GM19240 (cell line): ENCODE measurements around the gene MGAT5B.
"Not testable (repeated sequence)": the region's sequence is repeated elsewhere in the genome, so short reads cannot be mapped to it uniquely, and the experiment has no call there.

ENCODE experiments used
- DNase-seq: peaks from one replicate; pipeline ENCODE4 v3.0.0; 2011; ENCODE audit warnings: low spot score; ENCODE audit not compliant: insufficient read length

MGAT5B gene

DNA sequence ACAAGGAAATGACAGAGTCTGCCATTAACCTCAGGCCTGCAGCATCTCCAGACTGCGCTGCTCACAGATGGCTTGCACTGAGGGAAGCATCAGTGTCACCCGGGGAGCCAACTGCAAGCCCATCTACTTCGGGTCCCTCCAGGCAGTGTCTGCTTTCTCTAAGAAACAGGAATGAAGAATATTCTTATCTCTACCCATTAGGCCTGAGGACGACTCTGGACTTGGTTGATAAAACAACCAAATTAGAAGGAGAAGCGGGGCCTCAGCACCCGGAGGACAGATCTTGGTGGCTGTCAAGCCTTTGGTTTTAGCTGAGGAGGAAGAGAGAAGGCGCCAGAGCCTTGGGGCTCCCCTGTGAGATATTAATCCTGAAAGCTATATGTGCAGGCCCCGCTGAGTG lies 19.5 kb upstream of the MGAT5B start:
- DNase-seq = no peak

DNA sequence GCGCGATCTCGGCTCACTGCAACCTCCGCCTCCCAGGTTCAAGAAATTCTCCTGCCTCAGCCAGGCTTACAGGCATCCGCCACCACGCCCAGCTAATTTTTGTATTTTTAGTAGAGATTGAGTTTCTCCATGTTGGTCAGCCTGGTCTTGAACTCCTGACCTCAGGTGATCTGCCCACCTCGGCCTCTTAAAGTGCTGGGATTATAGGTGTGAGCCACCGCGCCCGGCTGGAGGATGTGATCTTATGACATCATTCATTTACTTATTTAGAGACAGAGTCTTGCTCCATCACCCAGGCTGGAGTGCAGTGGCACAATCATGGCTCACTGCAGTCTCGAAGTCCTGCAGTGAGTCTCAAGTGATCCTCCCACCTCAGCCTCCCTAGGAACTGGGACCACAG lies 19.0 kb upstream of the MGAT5B start:
- not testable (repeated sequence) for DNase-seq

DNA sequence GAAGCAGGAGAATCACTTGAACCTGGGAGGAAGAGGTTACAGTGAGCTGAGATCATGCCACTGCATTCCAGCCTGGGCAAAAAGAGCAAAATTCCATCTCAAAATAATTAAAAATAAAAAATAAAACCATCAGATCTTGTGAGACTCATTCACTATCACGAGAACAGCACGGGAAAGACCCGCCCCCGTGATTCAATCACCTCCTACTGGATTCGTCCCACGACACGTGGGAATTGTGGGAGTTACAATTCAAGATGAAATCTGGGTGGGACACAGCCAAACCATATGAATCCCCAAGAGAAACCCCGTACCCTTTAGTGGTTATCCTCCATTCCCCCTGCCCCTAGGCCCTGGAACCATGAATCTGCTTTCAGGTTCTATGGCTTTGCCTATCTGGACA lies 15.4 kb upstream of the MGAT5B start:
- no peak for DNase-seq

DNA sequence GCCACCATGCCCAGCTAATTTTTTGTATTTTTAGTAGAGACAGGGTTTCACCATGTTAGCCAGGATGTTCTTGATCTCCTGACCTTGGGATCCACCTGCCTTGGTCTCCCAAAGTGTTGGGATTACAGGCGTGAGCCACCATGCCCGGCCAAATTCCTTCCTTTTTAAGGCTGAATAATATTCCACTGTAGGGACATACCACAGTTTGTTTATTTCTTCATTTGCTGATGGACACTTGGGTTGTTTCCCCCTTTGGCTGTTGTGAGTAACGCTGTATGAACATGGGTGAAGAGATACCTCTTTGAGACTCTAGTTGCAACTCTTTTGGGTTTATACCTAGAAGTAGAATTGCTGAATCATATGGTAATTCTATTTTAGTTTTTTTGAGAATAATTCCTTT lies 13.1 kb upstream of the MGAT5B start:
- DNase-seq = no peak

DNA sequence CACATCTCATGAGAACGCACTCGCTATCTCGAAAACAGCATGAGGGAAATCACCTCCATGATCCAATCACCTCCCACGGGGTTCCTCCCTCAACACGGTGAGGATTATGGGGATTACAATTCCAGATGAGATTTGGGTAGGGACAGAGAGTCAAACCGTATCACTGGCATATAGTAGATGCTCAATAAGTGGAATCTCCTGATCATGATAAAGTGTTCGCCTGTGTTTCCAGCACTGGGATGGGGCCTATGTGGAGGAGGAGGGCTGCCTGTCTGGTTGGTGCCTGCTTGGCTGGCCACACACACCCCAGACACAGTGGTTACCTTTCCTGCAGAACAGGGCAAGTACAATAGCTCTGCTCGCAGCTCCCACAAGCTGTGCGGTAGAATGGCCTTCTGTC lies 6.1 kb upstream of the MGAT5B start:
- DNase-seq = no peak

DNA sequence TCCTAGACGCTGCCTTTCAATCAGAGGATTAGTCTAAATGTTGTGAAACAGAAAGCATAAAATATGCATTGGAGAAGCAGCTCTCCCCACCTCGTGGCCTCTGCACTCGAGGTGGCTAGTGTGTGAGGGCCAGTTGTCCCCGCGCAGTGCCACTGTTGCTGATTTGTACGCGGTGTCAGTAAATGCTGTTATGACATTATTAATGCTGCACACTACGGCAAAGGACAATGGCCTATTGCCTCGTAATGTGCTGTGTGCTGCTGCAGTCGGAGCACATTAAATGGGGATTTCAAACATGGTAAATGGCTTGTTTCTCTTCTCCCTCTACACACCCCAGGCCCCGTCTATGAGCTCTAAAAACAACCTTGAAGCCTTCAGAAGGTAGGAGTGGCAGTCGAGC lies 5.7 kb upstream of the MGAT5B start:
- DNase-seq = no peak

DNA sequence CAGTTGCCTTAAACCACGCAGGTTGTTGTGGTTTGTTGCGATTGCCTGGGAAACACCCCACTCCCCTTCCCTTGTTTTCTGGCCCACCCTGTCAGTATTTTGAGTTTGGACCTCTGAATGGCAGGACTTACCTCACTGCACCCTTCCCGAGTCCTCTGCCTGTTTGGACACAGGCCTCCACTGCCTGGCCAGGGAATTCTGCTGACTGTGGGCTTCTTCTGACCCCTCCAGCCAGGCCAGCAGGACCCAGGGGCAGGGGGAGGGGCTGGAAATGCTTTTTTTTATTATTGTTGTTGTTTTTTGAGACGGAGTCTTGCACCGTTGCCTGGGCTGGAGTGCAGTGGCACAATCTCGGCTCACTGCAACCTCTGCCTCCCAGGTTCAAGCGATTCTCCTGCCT lies 4.2 kb upstream of the MGAT5B start:
- DNase-seq = no peak

DNA sequence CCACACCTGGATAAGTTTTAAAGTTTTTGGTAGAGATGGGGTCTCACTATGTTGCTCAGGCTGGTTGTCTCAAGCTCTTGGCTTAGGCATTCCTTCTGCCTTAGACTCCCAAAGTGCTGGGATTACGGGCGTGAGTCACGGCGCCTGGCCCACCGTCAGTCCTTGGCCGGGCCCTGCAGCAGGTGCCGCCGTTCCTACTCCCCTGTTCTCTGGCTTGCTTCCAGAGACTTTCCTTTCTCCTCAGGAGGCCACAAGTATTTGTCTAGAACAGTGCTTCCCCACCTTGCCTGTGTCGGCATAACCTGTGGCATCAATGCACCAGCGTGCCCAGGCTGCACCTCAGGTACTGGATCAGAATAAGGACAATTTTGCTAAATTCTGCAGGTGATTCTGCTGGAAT lies 3.0 kb upstream of the MGAT5B start:
- DNase-seq = no peak

DNA sequence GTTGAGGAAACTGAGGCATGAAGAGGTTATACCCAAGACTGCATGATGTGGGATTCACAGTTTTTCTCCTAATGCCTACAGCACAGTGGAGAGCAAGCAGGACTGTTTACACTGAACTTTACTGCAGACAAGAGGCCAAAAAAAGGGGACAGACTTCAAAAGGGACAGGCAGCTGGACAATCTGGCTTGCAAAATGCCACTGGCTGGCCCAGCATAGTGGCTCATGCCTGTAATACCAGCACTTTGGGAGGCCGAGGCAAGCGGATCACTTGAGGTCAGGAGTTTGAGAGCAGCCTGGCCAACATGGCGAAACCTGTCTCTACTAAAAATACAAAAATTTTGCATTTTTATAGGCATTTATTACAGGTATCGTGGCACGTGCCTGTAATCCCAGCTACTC lies 2.0 kb upstream of the MGAT5B start:
- no peak for DNase-seq

DNA sequence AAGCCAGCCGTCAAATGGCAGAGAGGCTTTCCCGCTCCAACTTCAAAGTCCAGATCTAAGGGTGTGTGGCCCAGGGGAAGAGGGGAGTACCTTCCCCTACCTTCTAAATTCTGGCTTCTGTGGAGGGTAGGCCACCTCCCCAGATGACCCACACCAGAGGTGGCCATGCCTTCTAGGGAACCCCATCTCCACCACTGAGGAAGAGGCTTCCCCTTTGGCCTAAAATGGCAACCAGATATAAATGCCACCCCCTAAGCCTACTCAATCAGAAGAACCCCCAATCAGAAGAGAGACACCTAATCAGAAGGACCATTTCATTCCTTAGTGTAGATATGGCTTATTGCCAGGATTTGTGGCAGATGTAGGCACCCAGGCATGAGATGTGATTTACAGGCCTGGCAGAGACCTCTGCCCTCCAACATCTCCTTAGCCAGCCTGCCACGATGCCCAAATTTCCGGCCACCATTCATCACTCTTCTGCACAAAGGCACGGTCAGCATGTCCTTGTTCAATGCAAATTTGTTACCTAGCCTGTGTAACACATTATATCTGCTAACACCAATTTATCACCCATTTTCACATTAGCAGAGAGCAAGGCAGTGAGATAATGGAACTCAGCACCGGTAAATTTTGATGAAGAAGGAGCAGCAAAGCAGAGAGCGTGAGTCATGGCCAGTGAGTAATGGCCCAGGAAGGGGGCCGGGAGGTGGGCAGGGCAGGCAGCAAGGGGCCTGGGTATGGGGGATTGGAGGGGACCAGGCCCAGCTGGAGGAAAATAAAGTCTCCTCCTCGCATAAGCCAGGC lies 1.2 kb upstream of the MGAT5B start:
- DNase-seq = no peak

DNA sequence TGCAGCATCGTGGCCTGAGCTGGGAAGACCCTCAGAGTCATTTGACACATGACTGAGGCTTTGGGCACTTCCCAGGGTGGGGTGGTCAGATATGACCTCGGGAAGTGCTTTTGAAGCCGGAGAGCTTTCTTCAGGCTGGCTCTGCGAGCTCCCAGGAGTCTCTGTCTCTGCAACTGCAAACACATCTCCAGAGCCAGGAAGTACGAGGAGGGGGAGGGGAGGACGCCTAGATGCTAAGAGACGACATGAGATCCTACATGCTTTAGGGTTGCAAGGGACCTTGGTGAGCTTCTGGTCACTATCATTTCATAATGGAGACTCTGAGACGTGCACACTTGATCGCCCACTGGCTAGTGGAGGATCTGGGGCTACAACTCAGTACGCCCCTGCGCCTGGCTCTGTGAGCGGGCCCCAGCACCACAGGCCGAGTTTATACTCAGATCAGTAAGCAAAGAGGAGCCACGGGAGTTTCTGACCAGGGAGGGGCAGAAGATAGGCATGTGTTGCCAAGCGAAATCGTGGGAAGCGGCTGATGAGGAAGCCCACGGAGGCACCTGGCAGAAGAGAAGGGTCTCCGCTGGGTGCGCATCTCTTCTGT lies 527 bp upstream of the MGAT5B start:
- DNase-seq = no peak

DNA sequence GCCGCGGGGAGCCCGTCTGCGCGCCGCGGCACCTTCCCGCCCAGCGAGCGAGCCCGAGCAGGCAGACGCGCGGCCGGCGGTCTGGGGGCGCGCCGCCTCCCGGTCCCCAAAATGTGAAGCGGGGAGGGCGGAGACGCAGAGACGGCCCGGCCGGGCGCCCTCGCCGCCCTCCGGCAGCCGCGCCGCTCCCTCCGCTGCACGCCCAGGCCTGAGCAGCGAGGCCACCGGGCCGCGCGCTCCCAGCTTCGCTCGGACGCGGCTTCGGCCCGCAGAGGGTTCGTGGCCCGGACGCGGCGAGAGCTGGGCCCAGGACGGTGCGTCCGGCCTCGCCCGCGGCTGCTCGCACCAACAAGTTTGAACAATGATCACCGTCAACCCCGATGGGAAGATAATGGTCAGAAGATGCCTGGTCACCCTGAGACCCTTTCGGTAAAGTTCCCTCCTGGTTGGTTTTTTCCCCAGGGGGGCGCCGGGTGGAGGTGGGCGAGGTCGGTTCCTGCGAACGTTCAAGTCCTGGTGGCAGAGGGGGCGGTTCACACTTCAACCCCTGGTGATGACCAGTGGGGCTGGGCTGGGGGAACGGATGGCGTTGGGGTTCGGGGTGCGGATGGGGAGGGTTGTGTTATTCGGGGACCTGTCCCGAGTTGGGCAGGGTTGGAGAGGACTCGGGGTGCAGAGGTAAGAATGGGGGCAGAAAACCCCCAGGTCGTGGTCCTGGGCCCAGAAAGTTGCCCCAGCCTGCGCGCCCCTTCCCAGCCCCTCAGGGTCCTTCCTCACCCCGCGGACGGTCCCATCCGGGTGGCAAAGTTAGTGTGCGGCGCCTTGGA lies 678 bp downstream of the MGAT5B start:
- no peak for DNase-seq

DNA sequence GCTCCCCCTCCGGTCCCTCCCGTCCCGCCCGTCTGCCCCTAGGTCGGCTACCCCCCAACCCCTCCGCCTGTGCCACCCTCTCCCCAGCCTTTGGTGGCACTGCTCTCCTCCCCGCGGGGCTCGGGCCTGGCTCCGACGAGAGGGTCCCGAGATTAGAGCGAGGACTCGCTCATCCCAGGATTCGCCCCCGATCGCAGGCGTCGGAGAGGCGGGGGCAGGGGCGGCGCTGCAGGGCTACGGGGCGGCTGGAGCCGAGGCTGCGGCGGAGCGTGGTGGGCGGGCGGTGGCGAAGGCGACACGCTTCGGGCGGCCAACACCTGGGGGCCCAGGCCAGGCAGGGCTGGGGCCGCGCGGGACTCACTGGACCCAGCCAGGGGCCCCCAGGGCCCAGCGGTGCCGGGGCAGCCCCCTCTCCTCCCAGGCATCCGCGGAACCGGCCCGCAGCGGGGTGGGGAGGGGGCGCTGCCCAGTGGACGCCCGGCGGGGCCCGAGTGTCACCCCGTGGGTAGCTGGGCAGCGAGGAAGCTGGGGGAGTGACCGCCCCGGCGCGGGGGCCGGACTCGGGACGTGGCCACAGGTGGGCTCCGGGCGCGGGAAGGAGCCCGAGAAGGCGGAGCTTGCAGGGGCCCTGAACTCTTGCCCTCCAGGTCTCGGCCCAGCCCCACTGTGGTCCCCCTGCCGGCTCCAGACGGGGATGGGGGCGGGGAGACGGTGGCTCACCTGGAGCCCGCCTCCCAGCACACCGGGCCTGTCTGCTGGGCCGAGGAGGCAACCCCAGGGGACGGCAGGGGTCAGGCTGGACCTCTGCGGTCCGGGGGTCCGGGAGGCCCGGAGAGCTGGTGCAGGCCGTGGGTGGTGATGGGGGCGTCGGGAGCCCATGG lies 1.5 kb downstream of the MGAT5B start:
- DNase-seq = no peak

DNA sequence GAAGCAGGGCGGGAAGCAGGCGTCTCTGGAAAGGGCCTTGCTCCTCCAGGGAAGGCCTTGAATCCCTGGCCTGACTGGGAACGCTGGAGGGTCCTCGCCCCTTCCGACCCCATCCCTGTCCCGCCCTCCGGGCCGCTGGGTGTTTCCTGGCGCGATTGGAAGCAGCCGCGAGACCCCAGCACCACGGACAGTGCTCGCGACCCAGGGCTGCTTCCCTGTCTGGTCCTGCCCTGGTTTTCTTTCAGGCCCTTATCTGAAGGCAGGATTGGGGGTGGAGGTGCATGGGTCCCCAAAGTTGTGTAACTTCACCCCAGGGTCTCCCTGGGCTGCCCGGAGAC lies 2.1 kb downstream of the MGAT5B start:
- no peak for DNase-seq

DNA sequence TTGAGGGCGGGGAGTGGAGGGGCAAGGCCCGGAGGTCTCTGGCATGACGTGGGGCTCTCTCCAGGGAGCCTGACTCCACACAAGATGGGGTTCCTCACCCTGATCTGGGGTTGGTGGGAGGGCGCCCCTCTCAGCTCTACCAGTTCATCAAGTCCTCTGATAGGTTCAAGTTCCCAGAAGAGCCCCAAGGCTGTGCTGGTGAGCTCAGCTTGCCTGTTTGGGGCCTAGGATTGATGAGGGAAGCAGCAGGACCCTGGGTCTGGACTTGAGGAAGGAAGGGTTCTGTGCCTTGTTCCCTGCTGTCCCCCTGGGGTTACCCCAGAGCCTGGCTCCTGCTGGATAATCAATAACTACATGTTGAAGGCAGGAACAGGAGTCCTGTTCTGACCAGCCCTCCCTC lies 3.5 kb downstream of the MGAT5B start:
- no peak for DNase-seq

DNA sequence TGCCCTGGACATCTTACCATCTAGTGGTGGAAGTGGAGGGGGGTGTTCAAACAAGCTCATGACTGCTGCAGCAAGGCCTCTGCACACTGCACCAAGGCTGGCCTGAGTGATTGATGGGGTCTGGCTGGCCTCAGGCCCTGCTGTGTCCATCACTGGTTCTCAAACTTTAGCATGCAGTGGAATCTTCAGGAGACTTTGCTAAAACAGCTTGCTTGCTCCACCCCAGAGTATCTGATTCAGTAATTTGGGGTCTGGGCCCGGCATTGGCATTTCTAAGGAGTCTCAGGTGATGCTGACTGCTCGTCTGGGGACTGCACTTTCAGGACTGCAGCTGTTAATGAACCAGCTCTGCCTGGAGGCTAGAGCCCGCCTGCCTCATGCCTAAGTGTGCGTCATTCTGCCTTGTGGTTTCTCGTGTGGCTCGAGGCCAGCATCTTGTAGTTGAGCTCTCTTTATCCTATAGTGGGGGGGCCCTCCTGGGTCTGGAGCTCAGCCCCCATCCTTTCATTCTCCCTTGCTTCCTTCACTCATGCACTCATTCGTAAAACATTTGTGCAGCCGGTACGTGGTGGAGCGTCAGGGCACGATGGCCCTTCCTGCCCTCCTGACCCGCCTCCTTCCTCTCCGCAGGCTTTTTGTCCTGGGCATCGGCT lies 4.1 kb downstream of the MGAT5B start:
- no peak for DNase-seq

DNA sequence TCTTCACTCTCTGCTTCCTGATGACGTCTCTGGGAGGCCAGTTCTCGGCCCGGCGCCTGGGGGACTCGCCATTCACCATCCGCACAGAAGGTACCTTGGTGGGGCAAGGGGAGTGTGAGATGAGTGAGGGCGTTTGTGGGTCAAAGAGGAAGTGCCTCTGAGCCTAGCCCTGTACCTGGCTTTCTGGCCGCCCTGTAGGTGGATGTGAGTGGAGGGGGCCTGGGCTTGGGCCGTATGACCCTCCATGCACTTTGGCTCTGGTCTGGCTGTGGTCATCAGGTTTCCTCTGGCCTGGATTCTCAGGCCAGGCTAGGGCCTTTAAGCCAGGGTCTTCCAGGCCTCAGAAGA lies 4.6 kb downstream of the MGAT5B start:
- DNase-seq = no peak

DNA sequence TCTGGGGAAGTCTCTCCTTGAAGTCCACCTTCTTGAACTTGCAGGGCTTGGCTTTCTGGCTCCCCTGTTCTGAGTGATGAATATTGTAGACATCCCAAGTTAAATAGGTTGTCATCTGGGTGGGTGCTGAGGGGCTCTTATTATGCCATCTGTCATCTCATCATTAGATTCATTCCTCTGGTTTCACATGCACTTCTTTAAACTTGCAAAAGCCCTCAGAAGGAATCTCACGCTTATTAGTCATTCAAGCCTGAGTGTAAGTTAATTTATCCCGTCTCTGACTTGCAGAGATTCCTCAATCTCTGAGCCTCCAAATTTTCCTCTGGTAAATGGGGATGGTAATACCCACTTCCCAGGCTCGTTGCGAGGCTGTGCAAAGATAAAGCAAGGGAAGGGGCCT lies 5.7 kb downstream of the MGAT5B start:
- DNase-seq = no peak

DNA sequence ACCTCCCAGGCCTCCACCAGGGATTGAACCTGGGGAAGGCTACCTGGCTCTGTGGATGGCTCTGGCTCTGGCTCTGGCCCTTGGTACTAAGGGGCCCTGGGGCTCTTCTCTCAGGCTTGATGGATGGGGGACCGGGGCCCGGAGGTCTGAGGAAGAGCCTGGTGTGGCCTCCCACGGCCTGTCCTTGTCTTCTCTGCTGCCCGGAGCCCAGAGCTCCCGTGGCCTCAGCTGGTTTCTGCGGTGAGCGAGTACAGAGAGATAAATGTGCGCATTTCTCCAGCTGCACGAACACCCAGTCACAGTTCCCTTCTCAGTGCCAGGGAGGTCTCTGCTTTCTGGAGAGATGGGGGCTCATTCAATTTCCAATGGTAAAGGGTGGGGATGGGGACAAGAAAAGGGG lies 9.2 kb downstream of the MGAT5B start:
- DNase-seq = no peak

DNA sequence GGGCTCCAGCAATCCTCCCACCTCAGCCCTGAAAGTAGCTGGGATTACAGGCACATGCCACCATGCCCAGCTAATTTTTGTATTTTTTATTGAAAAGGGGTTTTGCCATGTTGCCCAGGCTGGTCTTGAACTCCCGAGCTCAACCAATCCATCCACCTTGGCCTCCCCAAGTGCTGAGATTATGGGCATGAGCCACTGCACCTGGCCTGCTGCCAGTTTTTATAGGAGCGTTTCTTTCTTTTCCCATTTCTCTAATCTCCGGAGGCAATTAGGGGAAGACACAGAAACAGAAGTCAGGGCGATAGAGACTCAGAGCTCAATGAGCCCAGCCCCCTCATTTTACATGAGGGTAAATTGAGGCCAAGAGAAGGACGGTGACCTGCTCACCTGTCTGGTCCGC lies 10.4 kb downstream of the MGAT5B start:
- no peak for DNase-seq

DNA sequence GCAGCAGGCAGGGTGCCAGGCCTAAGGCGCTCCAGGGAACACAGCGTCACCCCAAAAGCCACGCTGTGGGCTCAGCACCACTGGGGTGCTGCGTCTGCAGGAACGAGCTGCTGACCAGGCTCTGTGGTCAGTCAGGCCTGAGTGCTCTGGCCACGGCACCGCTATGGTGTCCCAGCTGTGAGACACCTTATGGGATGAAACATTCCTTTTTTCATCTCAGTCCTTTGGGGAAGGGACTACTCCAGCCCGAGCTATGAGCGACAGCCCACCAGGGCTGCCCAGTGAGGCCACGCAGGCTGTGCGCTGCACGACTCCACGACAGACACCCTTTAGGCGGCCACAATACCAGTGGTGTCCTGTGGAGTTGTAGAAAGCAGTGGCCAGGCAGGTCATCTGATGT lies 11.1 kb downstream of the MGAT5B start:
- no peak for DNase-seq
